NCI-H82 treated with DMSO at 0.1 percent for 48 hours (cell line): ENCODE results near the gene UBAP1.
"Not testable (repeated sequence)": the region's sequence is repeated elsewhere in the genome, so short reads cannot be mapped to it uniquely, and the experiment has no call there.

ENCODE experiments used
- DNase-seq: peaks from one replicate; lab custom pipeline; 2025; ENCODE audit not compliant: unreplicated experiment; lab: John Stamatoyannopoulos, UW

The UBAP1 gene

GRCh38 chr9:34178436-34179212 is at the start of gene UBAP1:
TSS of gene UBAP1 (plus strand) at chr9:34179043. CDS start at chr9:34220915, 41,872 bp downstream.
- DNase-seq, result peak; percentile 88

GRCh38 chr9:34131571-34131970 is 47.3 kb upstream of the UBAP1 start:
- no peak for DNase-seq

- no peak for DNase-seq
Measured at GRCh38 chr9:34133436-34133949, 45.4 kb upstream of the UBAP1 start.

DNA sequence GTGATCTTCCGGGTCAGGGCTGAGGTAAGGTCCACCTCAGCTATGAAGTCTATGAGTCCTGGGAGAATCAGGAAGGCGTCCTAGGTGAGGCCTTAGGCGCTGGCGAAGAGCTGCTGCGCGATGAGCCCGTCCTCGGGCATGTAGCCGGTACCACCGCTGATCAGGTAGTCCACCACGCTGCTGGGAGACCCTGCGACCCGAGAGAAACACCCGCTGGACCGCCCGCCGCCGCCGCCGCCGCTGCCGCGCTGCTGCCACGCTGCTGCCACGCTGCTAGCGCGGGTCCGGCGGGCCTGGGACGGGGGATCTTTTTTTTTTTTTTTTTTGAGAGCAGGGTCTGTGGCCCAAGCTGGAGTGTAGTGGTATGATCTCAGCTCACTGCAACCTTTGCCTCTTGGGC is 44.3 kb upstream of the UBAP1 start:
- DNase-seq, result no peak

GRCh38 chr9:34138644-34139043 is 40.2 kb upstream of the UBAP1 start:
- not testable (repeated sequence) for DNase-seq

DNA sequence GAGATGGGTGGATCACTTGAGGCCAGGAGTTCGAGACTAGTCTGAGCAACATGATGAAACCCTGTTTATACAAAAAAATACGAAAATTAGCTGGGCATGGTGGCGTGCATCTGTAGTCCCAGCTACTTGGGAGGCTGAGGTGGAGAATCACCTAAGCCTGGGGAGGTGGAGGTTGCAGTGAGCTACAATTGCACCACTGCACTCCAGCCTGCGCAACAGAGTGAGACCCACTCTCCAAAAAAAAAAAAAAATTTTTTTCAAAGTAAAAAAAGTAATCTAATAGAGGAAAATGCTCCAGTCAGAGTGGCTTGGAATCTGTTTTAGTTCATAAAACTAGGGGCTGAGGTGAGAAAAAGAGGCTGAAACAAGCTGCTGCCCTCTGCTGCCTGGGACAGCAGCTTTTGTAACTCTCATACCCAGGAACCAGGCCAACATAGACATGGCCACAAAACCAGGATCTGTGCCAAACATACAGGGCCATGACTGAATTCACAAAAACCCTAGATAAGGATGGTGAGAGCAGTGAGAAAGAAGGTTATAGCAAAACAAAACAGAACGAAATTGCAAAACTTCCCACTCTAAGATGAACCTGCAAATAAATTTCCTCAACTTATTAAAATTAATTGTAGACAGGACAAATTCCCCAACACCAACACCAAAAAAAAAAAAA is 39.2 kb upstream of the UBAP1 start:
- DNase-seq, result no peak

DNA sequence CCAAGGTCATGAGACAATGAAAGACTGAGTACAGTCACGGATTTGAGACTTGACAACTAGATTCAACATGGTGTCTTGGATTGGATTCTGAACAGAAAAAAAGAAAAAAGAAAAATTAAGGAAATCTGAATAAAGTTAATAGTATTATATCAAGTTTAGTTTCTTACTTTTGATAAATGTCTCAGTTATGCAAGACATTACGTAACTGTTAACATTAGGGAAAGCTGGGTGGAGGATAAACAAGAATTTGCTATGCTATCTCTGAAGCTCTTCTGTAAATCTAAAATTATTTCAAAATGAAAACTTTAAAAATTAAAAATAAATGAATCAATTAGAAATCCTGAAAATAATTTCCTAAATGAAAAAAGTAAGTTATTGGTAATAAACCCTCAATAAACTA is 38.0 kb upstream of the UBAP1 start:
- DNase-seq, result no peak

- DNase-seq, result no peak
Measured at GRCh38 chr9:34143116-34143515, 35.7 kb upstream of the UBAP1 start.

GRCh38 chr9:34145165-34145564 is 33.7 kb upstream of the UBAP1 start:
- no peak for DNase-seq

GRCh38 chr9:34151398-34151797 is 27.4 kb upstream of the UBAP1 start:
- no peak for DNase-seq

GRCh38 chr9:34154057-34154456 is 24.8 kb upstream of the UBAP1 start:
- no peak for DNase-seq

GRCh38 chr9:34157318-34157717 is 21.5 kb upstream of the UBAP1 start:
- no peak for DNase-seq

- no peak for DNase-seq
Measured at GRCh38 chr9:34157898-34158297, 20.9 kb upstream of the UBAP1 start.

- DNase-seq, result no peak
Measured at GRCh38 chr9:34158362-34158869, 20.4 kb upstream of the UBAP1 start.

DNA sequence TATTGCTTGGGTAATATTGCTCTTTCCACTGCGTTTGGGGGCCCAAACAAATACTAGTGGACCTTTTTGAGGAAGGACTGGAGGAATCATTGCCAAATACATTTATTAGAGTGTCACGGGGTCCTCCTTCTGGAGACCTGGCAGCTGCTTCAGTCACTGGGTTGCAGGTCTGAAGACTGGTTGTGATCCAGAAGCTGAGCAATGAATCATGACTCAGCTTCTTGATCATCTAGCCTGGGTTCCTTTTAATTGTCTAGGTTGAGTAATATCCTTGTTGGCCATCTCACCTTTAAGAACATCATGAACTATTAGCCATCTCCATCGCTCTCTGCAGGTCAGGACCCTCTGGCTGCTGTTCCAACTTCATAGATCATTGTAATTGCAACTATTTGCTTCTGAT is 15.4 kb upstream of the UBAP1 start:
- DNase-seq, result no peak

DNA sequence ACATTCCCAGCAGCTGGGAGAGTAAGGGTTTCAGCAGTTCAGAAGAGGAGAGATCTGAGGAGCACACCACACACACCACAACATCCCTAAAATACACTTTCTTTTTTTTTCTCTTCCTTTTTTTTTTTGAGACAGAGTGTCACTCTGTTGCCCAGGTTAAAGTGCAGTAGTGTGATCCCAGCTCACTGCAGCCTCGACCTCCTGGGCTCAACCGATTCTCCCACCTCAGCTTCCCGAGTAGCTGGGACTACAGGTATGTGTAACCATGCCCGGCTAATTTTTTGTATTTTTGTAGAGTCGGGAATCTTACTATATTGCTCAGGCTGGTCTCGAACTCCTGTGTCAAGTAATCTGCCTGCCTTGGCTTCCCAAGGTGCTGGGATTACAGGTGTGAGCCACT is 9.7 kb upstream of the UBAP1 start:
- no peak for DNase-seq

GRCh38 chr9:34170237-34170991 is 8.4 kb upstream of the UBAP1 start:
- no peak for DNase-seq

GRCh38 chr9:34171753-34172535 is 6.9 kb upstream of the UBAP1 start:
- DNase-seq, result no peak

DNA sequence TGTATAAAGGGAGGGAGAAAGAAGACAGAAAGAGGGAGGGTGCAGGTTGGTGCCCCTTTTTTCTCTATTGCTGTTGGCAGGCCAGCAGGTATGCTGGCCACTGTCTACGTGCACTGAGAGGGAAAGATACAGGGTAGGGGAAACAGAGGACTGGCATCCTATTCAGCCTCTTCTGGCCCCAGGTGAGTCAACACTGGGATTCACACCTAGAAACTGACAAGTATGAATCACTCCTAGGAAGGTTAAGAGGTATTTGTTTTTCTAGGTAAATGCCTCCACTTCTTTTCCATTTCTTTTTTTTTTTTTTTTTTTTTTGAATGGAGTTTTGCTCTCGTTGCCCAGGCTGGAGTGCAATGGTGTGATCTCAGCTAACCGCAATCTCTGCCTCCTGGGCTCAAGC is 2.8 kb upstream of the UBAP1 start:
- DNase-seq, result no peak

- no peak for DNase-seq
Measured at GRCh38 chr9:34177593-34178435, 1.0 kb upstream of the UBAP1 start.
